UCSD-AML1 (cell line): ENCODE measurements around the gene SERPINB5.

ENCODE experiments used
- DNase-seq: peaks from one replicate; lab custom pipeline; 2025; ENCODE audit not compliant: unreplicated experiment; lab: John Stamatoyannopoulos, UW

The SERPINB5 gene

GRCh38 chr18:63520053-63520685 is 43.4 kb downstream of the SERPINB5 start:
- DNase-seq: no peak

- DNase-seq: no peak
These were observed 46.9 kb downstream of the SERPINB5 start for GRCh38 chr18:63523660-63524059.

- no peak for DNase-seq
These were observed 50.5 kb downstream of the SERPINB5 start for GRCh38 chr18:63527251-63527650.

- no peak for DNase-seq
These were observed 52.2 kb downstream of the SERPINB5 start for GRCh38 chr18:63528863-63529492.

GRCh38 chr18:63532471-63532870 is 55.7 kb downstream of the SERPINB5 start:
- DNase-seq: no peak

- DNase-seq: no peak
These were observed 57.9 kb downstream of the SERPINB5 start for GRCh38 chr18:63534615-63535014.

GRCh38 chr18:63539904-63540510 is 63.2 kb downstream of the SERPINB5 start:
- DNase-seq: no peak

- DNase-seq: no peak
These were observed 65.3 kb downstream of the SERPINB5 start, which contains the start of gene SERPINB12 for GRCh38 chr18:63542069-63542468. SERPINB12 (plus strand) TSS chr18:63542369; CDS start chr18:63556160, 13,791 bp downstream.

- DNase-seq: no peak
These were observed 67.3 kb downstream of the SERPINB5 start for GRCh38 chr18:63544017-63544416.

GRCh38 chr18:63545000-63545399 is 68.2 kb downstream of the SERPINB5 start:
- no peak for DNase-seq

- DNase-seq: no peak
These were observed 73.3 kb downstream of the SERPINB5 start for GRCh38 chr18:63550068-63550467.

- DNase-seq: no peak
These were observed 75.0 kb downstream of the SERPINB5 start for GRCh38 chr18:63551769-63552168.

GRCh38 chr18:63552581-63552980 is 75.8 kb downstream of the SERPINB5 start:
- DNase-seq: no peak

GRCh38 chr18:63553081-63553480 is 76.3 kb downstream of the SERPINB5 start:
- DNase-seq: no peak
